Measurements from ENCODE around the gene MTERF4.

Gene MTERF4

DNA sequence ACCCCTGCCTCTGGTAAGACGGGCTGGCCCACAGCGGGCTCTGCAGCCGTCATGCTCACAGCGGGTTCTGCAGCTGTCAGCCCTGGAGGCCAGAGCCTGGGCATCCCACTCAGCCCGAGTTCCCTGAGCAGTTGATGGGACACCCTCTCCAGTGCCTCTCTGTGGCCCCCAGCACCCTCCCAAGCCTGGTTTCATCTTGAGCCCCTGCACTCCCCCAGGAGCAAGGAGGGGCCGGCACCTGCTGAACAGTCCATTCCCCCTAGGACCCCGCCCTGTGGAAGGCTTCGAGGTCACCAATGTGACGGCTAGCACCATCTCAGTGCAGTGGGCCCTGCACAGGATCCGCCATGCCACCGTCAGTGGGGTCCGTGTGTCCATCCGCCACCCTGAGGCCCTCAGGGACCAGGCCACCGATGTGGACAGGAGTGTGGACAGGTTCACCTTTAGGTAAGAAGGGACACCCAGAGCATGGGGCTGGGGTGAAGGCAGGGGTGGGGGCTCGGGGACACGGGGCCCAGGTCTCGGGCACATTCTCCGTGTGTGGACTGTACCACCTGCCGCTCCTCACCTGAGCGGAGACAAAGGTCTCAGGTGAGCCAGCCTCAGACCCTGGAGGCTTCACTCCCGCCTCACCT is 34.5 kb downstream of the MTERF4 start:
- Histone ChIP-seq H3K79me2 (ENCODE audit: low read length) (no peaks in the 10 kb centered on the region), H3K36me3 (replicated peaks; ENCODE audit: low read depth, low read length) (no peaks in the 10 kb centered on the region), H2AFZ (ENCODE audit: low read depth, low read length) (no peak overlapping the region), H3K9me3 (ENCODE audit: insufficient read depth, low read length) (no peaks in the 10 kb centered on the region), H3K4me1 (ENCODE audit: low read length) (peaks cover 4% of the 10 kb centered on the region), H3K4me3 (ENCODE audit: low read length) (no peak overlapping the region), H3K9ac (ENCODE audit: low read length) (no peak overlapping the region), H4K20me1 (ENCODE audit: insufficient read depth, low read length) (no peaks in the 10 kb centered on the region), H3K27me3 (ENCODE audit: low read depth, low read length) (no peaks in the 10 kb centered on the region), H3K27ac (ENCODE audit: low read length) (no peak overlapping the region), H3K4me2 (ENCODE audit: low read length) (no peak overlapping the region)
- TF ChIP-seq, protein P1, sequence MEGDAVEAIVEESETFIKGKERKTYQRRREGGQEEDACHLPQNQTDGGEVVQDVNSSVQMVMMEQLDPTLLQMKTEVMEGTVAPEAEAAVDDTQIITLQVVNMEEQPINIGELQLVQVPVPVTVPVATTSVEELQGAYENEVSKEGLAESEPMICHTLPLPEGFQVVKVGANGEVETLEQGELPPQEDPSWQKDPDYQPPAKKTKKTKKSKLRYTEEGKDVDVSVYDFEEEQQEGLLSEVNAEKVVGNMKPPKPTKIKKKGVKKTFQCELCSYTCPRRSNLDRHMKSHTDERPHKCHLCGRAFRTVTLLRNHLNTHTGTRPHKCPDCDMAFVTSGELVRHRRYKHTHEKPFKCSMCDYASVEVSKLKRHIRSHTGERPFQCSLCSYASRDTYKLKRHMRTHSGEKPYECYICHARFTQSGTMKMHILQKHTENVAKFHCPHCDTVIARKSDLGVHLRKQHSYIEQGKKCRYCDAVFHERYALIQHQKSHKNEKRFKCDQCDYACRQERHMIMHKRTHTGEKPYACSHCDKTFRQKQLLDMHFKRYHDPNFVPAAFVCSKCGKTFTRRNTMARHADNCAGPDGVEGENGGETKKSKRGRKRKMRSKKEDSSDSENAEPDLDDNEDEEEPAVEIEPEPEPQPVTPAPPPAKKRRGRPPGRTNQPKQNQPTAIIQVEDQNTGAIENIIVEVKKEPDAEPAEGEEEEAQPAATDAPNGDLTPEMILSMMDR (IDR thresholded peaks at IDR 0.05; ENCODE audit: low read depth, low read length) = no peak
- TF ChIP-seq EZH2phosphoT487 (IDR thresholded peaks at IDR 0.05; ENCODE audit: low read depth) = no peak

DNA sequence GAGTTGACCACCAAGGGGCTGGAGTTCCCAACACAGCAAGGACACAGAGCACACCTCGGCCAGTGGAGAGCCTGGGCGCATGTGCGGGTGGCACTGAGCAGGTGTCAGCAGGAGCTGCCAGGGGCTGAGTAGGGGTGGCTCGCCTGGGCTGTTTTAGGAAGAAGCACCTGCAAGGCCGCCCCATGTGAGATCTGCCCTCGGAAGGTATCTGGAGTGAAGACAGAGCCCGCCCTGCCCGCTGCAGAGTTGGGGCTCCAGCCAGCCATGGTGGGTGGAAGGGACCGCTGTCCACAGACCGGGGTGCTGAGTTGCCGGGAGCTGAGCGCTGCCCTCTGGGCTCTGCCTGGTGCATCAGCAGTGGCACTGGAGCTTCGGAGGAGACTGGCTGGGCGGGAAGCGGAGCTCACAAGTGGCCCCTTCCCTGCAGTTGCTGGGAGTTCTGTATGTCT is 35.2 kb downstream of the MTERF4 start:
- H3K9ac ChIP-seq (ENCODE audit: low read length) = no peak overlapping the region
- H3K27me3 ChIP-seq (ENCODE audit: low read depth, low read length) = no peaks in the 10 kb centered on the region
- H3K4me3 ChIP-seq (ENCODE audit: low read length) = no peak overlapping the region
- TF ChIP-seq, protein P1 (IDR thresholded peaks at IDR 0.05; ENCODE audit: low read depth, low read length) = no peak
- no peak for TF ChIP-seq EZH2phosphoT487 (IDR thresholded peaks at IDR 0.05; ENCODE audit: low read depth)
- no peaks in the 10 kb centered on the region for H4K20me1 ChIP-seq (ENCODE audit: insufficient read depth, low read length)
- no peaks in the 10 kb centered on the region for H3K79me2 ChIP-seq (ENCODE audit: low read length)
- H2AFZ ChIP-seq (ENCODE audit: low read depth, low read length) = no peak overlapping the region
- no peaks in the 10 kb centered on the region for H3K9me3 ChIP-seq (ENCODE audit: insufficient read depth, low read length)
- H3K27ac ChIP-seq (ENCODE audit: low read length) = no peak overlapping the region
- peaks cover 4% of the 10 kb centered on the region for H3K4me1 ChIP-seq (ENCODE audit: low read length)
- H3K36me3 ChIP-seq (replicated peaks; ENCODE audit: low read depth, low read length) = no peaks in the 10 kb centered on the region
- no peak overlapping the region for H3K4me2 ChIP-seq (ENCODE audit: low read length)

DNA sequence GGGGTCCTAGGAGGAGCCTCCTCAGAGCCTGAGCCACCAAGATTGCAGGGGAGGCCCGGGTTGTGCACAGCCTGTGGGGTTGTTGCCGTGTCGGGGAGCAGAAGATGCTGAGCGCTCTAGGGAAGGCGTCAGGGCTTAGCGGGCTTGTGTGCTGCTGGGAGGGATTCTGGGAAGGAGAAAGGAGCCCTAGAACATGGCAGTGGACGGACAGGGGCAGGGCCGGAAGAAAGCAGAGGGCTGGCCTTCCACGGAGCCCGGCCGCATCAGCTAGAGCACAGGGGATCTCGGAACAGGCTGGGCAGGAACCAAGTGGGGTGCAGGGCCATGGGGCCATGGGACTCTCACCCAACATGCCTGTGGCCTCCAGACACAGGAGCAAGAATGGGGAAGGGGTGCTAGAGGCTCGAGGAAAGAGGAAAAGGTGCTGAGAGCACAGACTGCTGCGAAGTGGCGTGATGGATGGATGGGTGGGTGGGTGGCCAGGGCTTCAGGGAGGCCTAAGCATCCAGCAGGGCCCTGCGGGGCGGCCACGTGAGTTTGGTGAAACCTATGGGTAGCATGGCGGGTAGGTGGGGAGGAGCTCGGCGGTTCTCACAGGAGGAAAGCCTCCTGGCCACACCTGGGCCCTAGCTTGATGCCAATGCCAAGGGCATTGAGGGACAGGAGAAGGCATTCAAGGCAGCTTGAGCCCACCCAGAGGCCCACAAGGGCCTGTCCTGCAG is 35.8 kb downstream of the MTERF4 start:
- no peak overlapping the region for H3K4me3 ChIP-seq (ENCODE audit: low read length)
- H3K9ac ChIP-seq (ENCODE audit: low read length) = no peak overlapping the region
- no peaks in the 10 kb centered on the region for H4K20me1 ChIP-seq (ENCODE audit: insufficient read depth, low read length)
- H3K27ac ChIP-seq (ENCODE audit: low read length) = no peak overlapping the region
- H3K4me2 ChIP-seq (ENCODE audit: low read length) = no peak overlapping the region
- peaks cover 4% of the 10 kb centered on the region for H3K4me1 ChIP-seq (ENCODE audit: low read length)
- no peak for TF ChIP-seq EZH2phosphoT487 (IDR thresholded peaks at IDR 0.05; ENCODE audit: low read depth)
- TF ChIP-seq, protein P1 (IDR thresholded peaks at IDR 0.05; ENCODE audit: low read depth, low read length) = no peak
- H3K27me3 ChIP-seq (ENCODE audit: low read depth, low read length) = no peaks in the 10 kb centered on the region
- H2AFZ ChIP-seq (ENCODE audit: low read depth, low read length) = no peak overlapping the region
- H3K79me2 ChIP-seq (ENCODE audit: low read length) = no peaks in the 10 kb centered on the region
- no peaks in the 10 kb centered on the region for H3K36me3 ChIP-seq (replicated peaks; ENCODE audit: low read depth, low read length)
- H3K9me3 ChIP-seq (ENCODE audit: insufficient read depth, low read length) = no peaks in the 10 kb centered on the region

DNA sequence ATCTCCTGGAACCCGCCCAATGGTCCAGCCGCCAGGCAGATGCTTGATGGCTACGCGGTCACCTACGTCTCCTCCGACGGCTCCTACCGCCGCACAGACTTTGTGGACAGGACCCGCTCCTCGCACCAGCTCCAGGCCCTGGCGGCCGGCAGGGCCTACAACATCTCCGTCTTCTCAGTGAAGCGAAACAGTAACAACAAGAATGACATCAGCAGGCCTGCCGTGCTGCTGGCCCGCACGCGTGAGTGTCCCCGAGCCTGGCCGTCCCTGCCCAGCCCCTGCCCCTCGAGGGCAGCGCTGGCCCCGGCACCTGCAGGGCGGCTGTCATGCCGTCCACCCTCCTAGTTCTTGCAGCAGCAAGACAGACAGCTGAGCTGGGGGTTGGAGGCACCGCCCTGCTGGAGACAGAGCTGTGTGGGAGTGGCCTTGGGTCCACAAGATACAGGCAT is 36.7 kb downstream of the MTERF4 start:
- H3K27ac ChIP-seq (ENCODE audit: low read length) = no peak overlapping the region
- H3K27me3 ChIP-seq (ENCODE audit: low read depth, low read length) = no peaks in the 10 kb centered on the region
- no peak overlapping the region for H3K9ac ChIP-seq (ENCODE audit: low read length)
- H3K4me2 ChIP-seq (ENCODE audit: low read length) = no peak overlapping the region
- H3K9me3 ChIP-seq (ENCODE audit: insufficient read depth, low read length) = no peaks in the 10 kb centered on the region
- H2AFZ ChIP-seq (ENCODE audit: low read depth, low read length) = no peak overlapping the region
- H3K36me3 ChIP-seq (replicated peaks; ENCODE audit: low read depth, low read length) = no peaks in the 10 kb centered on the region
- H3K79me2 ChIP-seq (ENCODE audit: low read length) = no peaks in the 10 kb centered on the region
- peaks cover 4% of the 10 kb centered on the region for H3K4me1 ChIP-seq (ENCODE audit: low read length)
- no peaks in the 10 kb centered on the region for H4K20me1 ChIP-seq (ENCODE audit: insufficient read depth, low read length)
- TF ChIP-seq, protein P1 (IDR thresholded peaks at IDR 0.05; ENCODE audit: low read depth, low read length) = no peak
- TF ChIP-seq EZH2phosphoT487 (IDR thresholded peaks at IDR 0.05; ENCODE audit: low read depth) = no peak
- no peak overlapping the region for H3K4me3 ChIP-seq (ENCODE audit: low read length)

Data from OCI-LY3 (cell line).